NK-92 (cell line): Measurements from ENCODE around the gene LGR4.

Experiments used
- DNase-seq: peaks from one replicate; lab custom pipeline; 2025; ENCODE audit not compliant: unreplicated experiment; lab: John Stamatoyannopoulos, UW

The LGR4 gene

DNA sequence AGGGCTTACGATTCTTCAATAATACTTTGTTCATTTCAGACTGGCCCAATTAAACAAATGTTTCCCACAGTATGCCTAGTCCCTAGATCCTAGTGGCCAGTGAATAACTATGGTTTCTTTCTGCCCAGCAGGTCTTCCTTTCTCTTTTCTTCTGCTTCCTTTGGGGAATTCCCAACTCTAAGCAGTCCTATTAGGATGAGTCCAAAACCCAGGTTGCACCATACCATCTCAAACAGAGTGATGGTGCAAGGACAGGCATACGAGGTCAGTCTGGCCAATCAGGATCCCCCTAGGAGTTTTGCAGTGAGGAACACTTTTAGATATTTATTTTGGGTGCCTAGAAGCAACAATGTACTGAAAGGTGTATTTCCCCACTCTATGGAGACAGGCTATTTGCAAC is 68.2 kb downstream of the LGR4 start:
- DNase-seq = no peak

- no peak for DNase-seq
These were observed 69.4 kb downstream of the LGR4 start for GRCh38 chr11:27403195-27403594.

DNA sequence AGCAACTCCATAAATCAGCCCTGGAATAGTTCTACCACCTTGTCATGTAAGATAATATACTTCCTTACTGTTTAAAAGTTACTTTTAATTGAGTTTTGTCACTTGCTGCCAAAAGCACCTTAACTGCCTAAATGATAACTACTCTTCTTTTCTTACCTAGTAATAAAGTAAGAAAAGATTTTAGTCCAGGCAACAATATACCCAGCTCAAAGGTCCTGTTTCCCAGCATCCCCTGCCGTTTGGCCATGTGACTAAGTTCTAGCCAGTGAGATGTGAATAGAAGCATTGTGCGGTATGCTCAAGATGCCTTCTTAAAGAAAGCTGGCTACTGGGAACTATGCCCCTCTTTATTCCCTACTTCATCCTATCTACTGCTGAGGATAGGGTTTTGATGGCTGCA is 70.1 kb downstream of the LGR4 start:
- no peak for DNase-seq

DNA sequence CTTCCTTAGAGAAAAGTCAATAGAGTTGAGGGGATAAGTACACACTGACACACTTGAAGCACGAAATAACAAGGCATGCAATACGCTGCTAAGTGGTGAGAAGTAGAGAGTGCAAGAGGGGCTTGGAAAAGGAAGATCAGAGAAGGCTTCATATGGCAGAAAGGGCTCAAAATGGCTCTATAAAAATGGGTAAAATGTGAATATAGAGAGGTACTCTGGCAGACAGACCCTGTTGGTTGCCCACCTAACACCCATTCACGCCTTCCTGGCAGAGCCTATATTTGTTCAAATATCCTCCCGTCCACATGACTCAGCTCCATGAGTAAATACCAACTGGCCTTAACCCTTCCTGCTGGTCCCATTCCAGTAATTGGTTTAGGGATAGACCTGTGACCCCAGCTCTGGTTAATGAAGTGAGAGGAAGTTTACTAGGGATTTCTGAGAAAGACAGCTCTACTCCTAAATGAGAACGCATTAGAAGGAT is 70.7 kb downstream of the LGR4 start:
- DNase-seq = no peak

GRCh38 chr11:27401280-27401832 is 71.2 kb downstream of the LGR4 start:
- DNase-seq = no peak

DNA sequence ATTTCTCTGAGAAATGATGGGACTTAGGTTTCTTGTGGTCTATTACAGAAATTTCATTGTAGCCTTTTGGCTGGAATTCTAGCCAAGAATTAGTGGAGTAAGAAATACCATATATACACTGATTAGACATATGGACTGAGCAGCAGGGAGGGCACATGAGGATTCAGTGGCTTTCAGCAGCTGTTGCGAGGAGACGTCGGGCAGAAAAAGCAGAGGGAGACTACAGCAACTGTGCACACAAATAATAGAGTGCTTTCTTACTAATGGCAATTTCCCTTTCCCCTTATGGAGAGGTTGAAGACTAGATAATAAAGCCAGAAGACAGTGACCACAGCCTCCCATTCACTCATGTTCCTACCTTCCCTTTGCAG is 74.2 kb downstream of the LGR4 start:
- no peak for DNase-seq

DNA sequence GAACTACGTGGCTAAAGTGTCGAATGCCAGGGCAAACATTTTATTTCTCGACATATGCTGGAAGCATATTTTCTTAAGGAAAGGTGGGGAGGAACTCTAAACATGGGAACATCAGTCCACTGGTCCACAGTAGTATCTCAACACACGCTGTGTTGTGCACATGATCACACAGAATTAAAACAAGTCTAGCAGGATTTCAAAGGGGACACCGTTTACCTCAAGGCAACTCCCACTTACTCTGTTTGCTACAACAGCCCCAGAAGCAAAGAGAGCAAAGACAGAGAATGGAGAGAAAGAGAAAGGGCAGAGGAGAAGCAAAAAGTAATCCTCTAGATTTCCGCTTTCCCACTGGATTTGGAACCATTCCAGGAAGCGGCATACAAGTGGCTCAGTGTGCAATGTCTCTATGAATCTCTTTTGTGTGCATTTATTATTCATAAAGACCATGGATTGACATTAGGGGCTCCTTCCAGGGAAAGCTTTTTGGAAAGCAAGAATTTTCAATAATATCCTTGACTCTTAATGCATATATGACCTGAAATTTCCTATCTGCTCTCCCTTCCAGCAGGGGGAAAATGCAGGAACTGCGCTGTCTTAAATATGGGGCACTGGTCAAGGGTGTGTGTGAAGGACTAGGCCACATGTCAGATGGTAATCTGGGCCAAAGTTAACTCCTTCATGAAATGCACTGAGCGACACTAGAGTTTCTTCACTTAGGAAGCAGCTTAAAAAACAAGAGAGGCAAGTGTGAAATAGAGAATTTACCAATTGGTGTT is 74.8 kb downstream of the LGR4 start:
- no peak for DNase-seq

GRCh38 chr11:27396259-27396839 is 76.2 kb downstream of the LGR4 start:
- DNase-seq = no peak

DNA sequence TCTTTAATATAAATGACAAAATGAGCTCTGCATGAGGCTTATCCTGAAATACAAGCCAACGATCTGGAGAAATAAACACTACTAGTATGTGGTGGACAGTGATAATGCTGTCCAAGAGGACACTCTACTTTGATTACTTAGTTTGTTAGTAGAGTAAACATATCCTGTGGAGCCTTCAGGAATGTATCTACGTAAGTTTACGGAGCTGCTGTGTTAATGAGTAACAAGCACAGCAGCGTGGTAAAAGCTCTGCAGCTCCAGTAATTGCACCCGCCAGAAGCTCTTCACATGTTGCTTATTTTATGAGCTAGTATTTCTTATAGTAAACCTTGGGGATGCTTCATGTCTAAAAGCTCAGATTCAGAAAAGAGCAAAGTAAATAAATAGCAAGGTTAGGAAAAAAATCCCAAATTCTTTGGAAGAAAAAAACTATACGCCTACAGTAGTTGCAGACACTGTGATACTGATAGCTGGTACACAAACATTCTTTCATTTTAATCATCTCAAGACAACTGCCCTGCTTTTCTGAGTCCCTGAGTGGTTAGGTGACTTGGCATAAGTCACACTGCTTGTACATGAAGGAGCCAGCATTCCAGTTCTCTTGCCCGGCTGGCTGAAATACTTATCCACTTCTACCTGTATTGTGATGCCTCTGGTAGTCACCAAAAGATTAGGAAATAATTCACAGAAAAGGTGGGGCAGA is 76.9 kb downstream of the LGR4 start:
- no peak for DNase-seq

DNA sequence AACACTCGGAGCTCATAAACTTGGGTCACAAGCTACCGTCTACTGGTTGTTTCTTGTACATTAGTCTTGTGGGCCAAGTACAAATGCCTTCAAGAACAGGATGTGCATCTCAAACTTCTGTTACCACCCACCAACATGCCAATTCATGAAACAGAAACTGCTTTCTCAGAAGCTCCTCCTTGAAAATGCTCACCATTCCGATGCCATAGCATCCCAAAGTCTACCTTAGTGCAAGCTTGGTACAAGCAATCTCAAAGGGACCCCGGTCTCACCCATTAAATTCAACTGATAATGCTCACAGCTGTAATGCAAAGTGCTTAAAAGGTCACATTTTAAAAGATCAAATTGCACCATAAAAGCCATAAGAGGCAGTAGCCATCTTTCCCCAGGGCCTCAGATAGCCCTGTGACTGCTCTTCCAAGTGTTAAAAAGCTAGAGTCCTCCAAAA is 77.8 kb downstream of the LGR4 start:
- DNase-seq = no peak

GRCh38 chr11:27392278-27393114 is 80.1 kb downstream of the LGR4 start:
- DNase-seq = no peak

DNA sequence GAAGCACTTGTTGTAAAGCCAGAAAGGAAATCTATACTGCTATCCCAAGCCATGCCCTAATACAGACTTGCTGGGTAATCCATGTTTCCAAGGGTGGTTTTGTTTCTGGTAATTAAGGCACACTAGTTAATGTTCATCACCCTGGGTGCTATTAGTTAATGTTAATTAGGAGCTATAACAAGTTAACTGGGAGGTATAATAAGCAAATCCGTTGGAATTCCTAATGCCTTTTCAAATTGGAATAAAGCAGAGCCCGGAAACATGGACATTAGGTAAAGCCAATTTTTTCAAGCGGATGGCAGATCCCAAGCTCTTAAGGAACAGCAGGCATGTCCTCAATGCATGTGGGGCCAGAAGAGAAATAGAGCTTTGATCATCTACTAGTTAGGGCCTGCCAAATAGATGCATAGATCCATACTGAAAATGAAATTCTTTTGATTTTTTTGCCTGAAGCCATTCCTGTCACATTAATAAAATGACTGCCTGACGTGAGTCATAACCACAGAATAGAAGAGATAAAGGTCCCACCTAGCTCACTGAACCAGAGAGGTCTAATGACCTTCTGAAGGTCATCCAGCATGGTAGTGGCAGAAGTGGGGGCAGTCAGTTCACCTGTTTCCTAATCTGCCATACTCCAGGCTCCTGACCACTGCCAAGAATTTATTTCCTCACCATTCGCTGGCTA is 81.1 kb downstream of the LGR4 start:
- DNase-seq = no peak

DNA sequence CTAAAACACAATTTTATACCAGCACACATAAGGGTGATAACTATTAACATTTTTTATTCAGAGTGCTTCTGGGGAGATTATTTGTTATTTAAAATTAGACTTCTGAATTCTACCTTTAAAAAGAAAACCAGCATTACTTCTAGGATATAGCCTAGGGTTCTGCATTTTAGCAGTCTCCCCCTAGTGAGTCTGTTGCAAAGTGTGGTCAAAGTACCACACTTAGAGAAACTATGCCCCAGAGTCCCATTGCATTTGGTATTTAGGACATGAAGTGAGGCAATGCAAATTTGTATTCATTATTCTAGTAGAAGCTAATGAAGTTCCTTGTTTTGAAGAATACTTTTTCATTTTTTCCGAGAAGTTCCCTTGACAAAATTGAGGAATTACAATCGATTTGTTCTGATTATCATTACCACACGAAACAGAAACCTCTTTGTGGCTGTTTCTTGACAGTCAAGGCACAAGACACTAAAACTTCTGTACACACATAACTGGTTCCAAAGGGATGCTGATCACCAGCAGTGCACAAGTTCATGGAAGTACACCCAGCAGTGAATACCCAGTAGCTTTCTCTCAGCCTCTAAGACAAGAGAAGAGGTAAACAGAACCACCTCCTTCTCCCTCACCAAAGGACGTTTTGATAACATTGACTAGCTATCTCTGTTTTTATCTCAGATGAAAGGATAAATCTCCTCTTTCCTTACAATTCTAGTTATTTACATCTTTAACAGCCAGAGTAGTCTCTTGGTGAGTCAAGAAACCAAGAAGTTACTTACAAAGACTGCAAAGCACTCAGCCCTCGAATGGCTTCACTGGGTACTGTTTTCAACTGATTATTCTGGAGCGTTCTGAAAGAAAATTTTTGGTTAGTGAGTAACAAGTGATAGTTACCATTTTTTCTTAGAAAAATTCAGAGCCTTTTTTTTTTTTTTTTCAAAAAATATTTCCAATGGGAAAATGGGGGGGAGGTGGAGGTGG is 82.0 kb downstream of the LGR4 start:
- DNase-seq = no peak

DNA sequence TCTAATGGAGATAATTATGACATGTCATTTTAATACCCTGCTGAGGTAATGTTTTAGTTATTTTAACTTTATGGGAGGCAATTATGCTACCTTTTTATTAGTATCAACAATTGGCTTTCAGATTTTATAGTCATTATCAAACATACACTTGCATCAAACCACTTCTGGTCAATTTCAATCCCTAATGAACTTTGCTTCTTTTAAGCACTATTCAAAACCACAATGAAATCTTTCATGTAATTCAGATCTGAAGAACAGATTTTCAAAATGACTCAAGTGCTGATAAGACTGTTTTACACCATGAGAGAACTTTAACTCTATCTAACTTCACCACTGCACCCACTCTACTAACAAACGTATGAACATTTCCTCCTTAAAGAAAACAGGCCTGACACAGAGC is 83.7 kb downstream of the LGR4 start:
- no peak for DNase-seq

DNA sequence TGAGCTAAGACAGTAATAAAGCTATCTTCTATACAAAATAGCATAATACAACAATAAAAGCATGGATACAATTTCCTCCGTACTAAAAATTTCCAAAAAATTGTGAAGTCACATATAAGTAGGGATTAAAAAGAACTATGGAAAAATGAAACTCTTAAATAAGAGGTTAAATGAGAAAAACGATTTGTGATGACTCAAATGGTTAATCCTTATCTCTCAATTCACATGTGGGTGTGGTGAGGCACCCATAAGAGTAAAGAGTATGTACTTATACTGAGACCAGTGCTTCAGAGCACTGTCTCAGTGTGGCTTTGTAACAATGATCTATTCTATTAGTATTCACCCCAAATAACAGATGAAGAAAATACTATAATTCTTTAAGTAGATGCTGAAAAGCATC is 84.6 kb downstream of the LGR4 start:
- no peak for DNase-seq

DNA sequence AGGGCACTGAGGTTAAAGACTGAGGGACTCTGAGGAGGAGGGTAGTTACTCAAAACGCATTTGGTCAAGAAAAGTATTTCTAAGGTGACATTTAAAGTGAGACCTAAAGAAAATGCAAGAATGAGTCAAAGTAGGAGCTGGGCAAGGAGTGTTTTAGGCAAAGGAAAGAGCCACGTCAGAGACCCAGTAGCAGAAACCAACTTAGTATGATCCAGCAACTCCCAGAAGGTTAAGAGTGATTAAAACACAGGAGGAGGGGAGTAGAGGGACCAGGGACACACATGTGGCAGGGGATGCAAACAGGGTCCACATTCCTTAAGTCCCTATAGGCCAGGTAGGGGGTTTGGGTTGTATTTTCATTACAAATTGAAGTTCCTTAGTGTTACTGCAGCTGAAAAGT is 85.2 kb downstream of the LGR4 start:
- DNase-seq = no peak

DNA sequence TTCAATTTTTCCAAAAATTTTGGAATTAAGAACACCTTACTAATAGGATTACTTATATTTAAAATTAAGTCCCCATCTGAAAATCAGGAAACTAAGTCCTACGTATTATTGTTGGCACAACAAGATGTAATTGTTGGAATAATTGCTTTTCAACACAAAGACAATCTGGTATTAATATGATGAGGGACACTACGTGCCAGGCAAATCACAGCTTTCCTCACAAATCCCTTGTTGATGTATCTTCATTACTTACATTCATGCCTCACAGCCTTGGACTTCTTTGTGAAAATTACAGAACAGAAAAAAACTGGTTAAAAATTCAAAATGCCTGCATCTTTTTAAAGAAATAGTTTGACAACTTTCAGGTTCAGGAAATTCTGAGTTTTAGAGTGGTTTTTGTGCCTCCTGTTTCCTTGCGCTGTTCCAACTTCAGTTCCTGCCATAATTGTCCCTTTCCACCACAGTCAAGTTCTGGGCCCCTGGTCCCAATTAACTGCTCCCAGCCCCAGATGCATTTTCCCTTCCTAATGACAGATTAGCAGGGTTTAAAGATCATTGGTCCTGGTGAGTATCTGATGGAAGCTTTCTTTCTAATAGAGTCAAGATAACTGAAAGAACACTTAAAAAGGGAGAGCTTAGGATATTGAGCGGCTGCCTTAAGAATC is 86.3 kb downstream of the LGR4 start:
- no peak for DNase-seq

DNA sequence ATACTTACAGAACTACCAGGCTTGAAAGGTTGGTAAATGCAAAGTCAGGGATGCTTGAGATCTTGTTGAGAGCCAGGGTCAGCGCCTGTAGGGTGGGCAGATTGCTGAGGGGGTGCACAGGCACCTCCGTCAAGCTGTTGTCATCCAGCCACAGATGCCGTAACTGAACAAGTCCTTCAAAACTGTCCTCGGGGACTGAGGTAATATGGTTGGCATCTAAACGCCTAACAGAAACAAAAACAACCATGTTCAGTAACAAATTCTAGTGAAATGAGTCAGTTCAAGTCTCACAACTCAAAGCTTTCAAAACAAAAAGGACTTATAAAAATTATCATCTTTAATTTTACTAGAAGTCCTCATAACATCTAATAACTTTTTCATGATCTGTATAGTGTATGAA is 87.3 kb downstream of the LGR4 start:
- no peak for DNase-seq

GRCh38 chr11:27384227-27384626 is 88.4 kb downstream of the LGR4 start:
- no peak for DNase-seq
